ENCODE measurements around the gene BRF1.
"Not testable (repeated sequence)": the region's sequence is repeated elsewhere in the genome, so short reads cannot be mapped to it uniquely, and the experiment has no call there.

BRF1 gene

GRCh38 chr14:105315211-105315721 lies 14.5 kb upstream of the BRF1 start:
- no peak for DNase-seq

GRCh38 chr14:105314287-105315200 lies 13.7 kb upstream of the BRF1 start, which contains the start of gene PACS2:
Gene PACS2 (plus strand): TSS chr14:105314748. CDS start chr14:105314919, 171 bp downstream.
- peak in 1 of 2 donors; percentile 48 for DNase-seq

GRCh38 chr14:105313381-105314286 lies 12.8 kb upstream of the BRF1 start:
- DNase-seq = peak; percentile 47 to 53

GRCh38 chr14:105312973-105313372 lies 12.2 kb upstream of the BRF1 start:
- no peak for DNase-seq

GRCh38 chr14:105311838-105312237 lies 11.0 kb upstream of the BRF1 start:
- no peak for DNase-seq

- no peak for DNase-seq
Measured at GRCh38 chr14:105309371-105309770, 8.6 kb upstream of the BRF1 start.

GRCh38 chr14:105307052-105307727 lies 6.4 kb upstream of the BRF1 start:
- DNase-seq = no peak

- no peak for DNase-seq
Measured at GRCh38 chr14:105305791-105306190, 5.0 kb upstream of the BRF1 start.

GRCh38 chr14:105305345-105305744 lies 4.5 kb upstream of the BRF1 start:
- peak in 1 of 2 donors; percentile 33 for DNase-seq

- no peak for DNase-seq
Measured at GRCh38 chr14:105304565-105304964, 3.8 kb upstream of the BRF1 start.

- no peak for DNase-seq
Measured at GRCh38 chr14:105303949-105304348, 3.1 kb upstream of the BRF1 start.

GRCh38 chr14:105301915-105302249 lies 1.1 kb upstream of the BRF1 start:
- DNase-seq = not testable (repeated sequence)

- peak; percentile 97 to 99 for DNase-seq
Measured at GRCh38 chr14:105301103-105301914, 508 bp upstream of the BRF1 start.

GRCh38 chr14:105299654-105300541 lies 903 bp downstream of the BRF1 start:
- no peak for DNase-seq

GRCh38 chr14:105297311-105297710 lies 3.5 kb downstream of the BRF1 start:
- not testable (repeated sequence) for DNase-seq

GRCh38 chr14:105294142-105294597 lies 6.6 kb downstream of the BRF1 start:
- peak in 1 of 2 donors; percentile 94 for DNase-seq

GRCh38 chr14:105292826-105293711 lies 7.7 kb downstream of the BRF1 start:
- peak in 1 of 2 donors; percentile 80 for DNase-seq

- peak in 1 of 2 donors; percentile 24 for DNase-seq
Measured at GRCh38 chr14:105290621-105291346, 10.0 kb downstream of the BRF1 start.

- DNase-seq = not testable (repeated sequence)
Measured at GRCh38 chr14:105288936-105289335, 11.9 kb downstream of the BRF1 start.

Measured in bone marrow (tissue), 2 donors.